ENCODE data around the gene AXIN1.
"Not testable (repeated sequence)": the region's sequence is repeated elsewhere in the genome, so short reads cannot be mapped to it uniquely, and the experiment has no call there.

AXIN1 gene

DNA sequence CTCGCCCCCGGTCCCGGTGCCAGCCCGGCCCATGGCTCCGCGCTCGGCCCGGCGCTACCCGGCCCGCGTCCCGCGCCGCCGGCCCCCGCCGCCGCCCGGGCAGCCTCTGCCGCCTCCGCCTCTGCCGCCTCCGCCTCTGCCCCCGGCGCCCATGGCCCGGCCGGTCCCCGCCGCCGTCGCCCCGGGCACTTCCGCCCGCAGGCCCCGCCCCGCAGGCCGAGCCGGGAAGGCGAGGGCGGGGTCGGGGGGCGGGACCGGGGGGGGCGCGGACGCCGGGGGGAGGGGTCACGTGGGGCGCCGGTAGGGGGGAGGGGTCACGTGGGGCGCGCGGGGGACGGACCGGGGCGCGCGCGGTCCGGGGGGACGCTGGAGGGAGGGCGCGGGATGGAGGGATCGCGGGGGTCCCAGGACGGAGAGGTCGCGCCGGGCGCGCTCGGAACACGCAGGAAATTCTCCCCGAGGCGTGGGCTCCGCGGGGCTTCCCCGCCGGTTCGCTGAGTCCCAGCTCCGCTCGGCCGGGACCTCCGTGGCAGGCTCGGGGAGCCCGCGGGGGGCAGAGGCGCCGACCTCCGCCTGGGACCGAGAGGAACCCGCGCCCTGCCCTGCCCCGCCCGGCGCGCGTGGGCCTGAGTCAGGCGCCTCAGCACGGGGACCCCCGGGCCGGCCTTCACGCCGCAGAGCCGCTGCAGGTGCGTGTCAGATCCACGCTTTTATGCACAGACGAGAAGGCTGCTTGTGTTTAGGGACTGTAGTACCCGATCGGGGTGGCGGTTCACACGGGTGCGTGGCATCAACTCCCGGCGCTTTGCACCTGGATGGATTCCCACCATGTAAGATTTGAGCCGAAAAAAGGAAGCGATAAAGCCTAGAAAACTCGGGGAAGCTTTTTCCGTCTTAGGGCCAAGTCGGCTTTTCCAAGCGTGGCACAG, 29.5 kb upstream of the AXIN1 start, which contains the start of gene PGAP6:
Gene PGAP6 (minus strand): TSS at position 190 of the 929 bp plus-strand sequence. CDS start 157 bp downstream, at position 33.
- peak; percentile 95 for DNase-seq (ENCODE audit: insufficient read length, low spot score)
- peak; percentile 57 for FAIRE-seq

DNA sequence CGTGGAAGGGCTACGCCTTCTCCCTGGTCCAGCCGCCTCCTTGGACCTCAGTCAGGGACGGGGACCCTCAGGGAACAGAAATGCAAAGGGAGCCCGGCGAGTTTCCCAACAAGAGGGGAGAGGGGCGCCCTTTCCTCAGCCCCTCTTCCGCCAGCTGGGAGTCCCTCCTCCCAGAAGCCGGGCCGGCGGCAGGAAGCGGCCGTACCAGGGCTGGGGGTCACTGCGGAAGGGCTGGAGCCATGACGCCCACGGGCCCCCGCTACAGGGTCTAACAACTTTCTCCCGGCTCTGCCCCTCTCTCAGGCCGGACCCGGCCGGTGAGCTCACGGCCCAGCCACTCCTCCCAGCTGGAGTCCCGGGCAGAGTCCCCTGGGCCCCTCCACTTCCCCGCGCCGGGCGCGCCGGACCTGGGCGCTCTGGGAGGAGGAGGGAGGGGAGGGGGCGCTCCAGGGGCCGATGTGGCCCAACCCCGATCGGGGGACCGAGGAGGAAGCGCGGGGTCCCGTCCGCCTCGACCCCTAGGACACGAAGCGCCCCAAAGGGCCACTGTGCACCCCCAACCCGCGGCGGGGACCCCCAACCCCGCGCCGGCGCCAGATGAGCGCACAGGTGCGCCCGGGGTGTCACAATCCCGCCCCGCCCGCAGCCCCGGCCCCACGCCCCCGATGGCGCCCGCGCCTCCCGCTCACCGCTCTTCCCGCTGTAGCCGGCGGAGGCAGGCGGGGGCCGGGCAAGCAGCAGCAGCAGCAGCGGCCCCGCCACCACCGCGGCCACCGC, 28.7 kb upstream of the AXIN1 start:
- no peak for FAIRE-seq
- no peak for DNase-seq (ENCODE audit: insufficient read length, low spot score)

DNA sequence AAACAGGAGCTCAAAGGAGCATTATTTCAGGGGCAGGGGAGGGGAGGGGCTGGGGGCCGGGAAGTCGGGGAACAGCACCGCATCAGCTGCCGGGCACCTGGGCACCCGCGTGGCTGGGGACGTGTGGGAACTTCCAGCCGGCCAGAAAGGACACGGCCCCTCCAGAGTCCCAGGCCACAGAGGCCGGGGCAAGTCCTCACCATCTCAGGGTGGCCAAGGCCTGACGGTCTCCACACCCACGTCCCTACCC, 28.2 kb upstream of the AXIN1 start:
- DNase-seq (ENCODE audit: insufficient read length, low spot score), result no peak
- FAIRE-seq, result no peak

DNA sequence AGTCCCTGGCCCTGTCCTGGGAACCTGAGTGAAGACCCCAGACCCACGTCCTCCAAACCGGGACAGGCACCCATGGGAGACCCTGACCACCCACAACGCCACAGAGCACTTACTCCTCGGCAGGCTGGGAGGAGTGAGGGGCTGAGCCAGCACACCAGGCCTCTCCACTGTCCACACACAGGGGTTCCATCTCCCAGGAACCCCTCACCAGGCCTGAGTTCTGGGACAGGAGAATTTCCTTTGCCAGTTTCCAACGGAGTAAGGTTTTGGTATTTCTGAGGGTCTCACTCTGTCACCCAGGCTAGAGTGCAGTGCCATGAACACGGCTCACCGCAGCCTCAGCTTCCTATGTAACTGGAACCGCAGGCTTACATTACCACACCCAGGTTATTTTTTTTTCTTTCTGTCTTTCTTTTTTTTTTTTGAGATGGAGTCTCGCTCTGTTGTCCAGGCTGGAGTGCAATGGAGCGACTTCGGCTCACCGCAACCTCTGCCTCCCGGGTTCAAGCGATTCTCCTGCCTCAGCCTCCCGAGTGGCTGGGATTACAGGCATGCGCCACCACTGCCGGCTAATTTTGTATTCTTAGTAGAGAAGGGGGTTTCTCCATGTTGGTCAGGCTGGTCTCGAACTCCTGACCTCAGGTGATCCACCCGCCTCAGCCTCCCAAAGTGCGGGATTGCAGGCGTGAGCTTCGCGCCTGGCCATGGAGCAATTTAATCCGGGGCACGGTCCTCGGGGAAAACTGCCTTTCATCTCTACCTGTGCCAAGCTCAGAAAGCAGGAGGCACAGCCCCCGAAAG, 27.6 kb upstream of the AXIN1 start:
- FAIRE-seq (no peak), DNase-seq (ENCODE audit: insufficient read length, low spot score) (no peak)

DNA sequence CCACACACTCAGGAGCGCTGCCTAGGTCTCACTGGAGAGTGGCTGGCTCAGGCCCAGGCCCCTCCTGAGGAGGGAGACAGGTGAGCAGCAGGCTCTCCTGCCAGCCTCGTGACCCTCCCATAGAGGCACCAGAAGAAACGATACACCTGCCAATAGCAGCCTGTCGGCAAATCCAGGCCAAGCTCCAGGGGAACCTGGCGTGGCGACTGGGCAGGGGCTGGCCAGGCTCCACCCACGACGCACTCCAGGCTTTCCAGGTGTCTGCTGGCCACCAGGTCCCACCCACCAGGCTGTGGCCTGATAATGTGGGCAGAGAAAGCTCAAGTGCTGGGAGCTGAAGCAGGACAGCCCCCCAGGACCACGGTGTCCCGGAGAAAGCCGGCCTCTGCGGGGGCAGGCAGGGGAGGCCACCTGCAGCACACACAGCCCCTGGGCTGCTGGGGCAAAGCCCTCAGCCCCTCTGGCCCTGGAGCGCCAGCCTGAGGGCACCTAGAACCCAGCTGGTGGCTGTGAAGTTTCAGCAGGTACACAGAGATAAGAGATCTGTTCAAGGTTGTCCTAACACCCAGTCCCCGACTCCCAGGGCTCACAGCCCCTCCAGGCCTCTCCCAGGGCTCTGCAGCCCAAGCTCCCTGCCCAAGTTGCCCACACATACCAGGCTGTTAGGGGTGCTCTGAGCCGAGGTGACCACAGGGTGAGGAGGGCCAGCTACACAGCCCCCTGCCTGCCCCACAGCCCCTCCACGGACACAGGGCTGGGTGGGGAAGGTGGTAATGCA, 26.8 kb upstream of the AXIN1 start:
- FAIRE-seq (no peak), DNase-seq (ENCODE audit: insufficient read length, low spot score) (no peak)

DNA sequence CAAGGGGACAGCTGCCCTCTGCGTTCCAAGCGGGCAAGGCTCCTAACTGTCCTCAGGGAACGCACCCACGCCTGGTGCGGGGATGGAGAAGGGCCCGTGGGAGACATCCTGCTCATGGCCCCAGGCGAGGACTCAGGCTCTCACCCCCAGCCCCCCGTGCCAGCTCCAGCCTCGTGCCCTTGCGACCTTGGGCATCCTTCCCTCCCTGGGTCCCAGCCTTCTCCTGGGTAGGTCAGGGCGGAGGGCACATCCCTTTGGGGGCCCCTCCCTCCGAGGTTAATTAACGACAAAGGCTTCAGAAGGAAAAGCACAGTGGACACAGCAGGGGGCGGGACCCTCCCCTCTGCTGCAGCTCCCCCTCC, 26.3 kb upstream of the AXIN1 start:
- DNase-seq (ENCODE audit: insufficient read length, low spot score) (no peak), FAIRE-seq (no peak)

DNA sequence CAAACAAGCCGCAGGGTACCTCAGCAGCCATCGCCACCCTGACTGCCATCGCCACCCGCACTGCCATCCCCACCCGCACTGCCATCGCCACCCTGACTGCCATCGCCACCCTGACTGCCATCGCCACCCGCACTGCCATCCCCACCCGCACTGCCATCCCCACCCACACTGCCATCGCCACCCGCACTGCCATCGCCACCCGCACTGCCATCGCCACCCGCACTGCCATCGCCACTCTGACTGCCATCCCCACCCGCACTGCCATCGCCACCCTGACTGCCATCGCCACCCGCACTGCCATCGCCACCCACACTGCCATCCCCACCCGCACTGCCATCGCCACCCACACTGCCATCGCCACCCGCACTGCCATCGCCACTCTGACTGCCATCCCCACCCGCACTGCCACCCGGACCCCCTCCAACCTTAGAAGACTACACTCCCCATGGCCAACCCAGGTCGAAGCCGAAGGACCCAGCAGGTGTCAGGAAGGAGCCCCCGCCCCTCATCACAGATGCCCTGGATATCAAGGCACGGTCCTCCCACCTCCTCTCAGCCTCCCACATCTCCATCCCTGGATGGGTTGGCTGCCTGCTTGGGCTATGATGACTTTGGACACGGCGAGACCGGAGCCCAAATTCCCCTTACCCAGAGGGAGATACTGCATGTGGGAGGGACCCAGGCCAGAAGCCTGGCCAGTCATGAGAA, 25.7 kb upstream of the AXIN1 start:
- FAIRE-seq; DNase-seq (ENCODE audit: insufficient read length, low spot score): not testable (repeated sequence)

DNA sequence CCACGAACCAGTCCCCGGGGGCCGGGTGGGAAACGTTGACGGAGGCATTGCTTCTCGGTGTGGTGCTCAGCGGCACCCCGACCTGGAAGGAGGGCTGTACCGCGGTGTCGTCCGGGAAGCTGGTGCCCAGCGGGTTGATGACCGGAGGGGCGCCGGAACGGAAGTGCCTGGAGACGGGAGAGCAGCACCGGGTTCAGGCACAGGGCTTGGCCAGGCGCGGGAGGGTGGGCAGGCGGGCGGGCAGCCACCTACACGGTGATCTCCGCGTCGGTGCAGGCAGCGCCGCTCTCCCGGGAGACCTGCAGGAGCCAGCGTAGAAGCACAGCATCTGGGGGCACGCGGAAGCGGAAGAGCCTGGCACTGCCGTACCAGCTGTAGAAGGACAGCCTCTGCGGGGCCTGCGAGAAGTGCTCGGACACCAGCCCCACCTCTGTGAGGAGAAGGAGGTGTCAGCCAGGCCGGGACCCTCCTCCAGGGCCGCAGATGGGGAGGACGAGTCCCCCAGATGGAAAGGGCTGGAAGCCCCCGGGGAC, 25.0 kb upstream of the AXIN1 start:
- DNase-seq (ENCODE audit: insufficient read length, low spot score) (no peak), FAIRE-seq (no peak)

DNA sequence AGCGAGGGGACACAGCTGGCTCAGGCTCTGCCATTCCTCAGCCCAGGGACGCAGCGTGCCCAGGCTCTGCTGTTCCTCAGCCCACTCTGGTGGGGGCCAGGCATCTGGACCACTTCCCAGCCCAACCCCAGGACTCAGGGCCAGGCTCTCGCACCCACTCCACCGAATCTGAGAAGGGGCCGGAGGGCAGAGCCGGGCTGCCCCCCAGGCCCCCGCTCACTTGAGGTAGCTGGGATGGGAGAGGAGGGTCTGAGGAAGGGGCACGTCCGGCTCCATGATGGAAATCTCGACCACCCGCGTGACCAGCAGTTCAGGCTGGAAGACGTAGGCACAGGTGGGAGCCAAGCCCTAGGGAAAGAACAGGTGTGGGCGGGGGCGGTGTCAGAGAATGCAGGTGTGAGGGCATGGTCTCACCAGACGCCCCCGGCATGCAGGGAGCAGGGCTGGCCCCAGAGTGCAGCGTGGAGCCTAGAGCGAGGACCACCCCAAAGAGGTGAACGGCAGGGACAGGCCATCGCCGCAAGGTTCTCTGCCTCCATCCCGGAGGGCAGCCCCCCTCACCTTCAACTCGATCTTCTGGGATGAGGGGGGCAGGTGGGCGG, 24.4 kb upstream of the AXIN1 start:
- no peak for FAIRE-seq
- no peak for DNase-seq (ENCODE audit: insufficient read length, low spot score)

DNA sequence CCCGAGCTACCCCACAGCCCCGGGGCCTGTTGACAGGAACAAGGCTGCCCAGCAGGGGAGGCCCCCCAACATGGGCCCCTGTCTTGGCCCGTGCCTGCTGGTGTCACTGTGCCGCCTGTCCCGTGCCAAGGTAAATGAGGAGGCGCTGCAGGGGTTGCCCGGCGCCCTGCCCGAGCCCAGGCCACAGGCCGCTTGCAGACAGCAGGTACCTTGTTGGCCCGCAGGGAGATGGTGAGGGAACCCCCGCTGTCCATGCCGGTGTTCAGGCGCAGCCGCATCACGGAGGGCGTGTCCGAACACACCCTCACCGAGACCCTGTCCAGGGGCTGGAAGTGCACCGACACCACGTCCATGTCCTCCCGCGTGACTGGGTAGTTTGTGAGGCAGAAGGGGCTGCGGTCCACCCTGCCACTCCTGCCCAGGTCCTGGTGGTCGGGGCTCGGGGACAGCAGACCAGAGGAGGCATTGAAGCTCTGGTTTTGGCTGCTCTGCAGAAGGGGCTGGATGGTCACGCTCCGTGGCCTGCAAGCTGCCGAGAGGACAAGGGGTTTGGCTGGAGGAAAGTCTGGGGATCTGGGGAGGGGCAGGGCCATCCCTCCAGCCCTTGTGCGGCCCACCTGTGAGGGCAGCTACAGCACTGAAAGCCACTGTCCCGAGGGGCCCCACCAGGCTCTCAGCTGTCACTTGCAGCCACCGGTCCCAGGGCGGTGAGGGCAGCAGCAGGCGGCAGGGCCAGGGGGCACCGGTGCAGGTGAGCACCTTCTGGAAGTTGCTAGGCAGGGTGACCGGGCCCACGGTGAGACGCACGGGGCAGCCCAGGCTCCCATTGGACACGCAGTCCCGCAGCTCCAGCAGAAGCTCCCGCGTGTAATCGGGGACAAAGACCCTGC, 23.6 kb upstream of the AXIN1 start:
- FAIRE-seq (no peak), DNase-seq (ENCODE audit: insufficient read length, low spot score) (no peak)

DNA sequence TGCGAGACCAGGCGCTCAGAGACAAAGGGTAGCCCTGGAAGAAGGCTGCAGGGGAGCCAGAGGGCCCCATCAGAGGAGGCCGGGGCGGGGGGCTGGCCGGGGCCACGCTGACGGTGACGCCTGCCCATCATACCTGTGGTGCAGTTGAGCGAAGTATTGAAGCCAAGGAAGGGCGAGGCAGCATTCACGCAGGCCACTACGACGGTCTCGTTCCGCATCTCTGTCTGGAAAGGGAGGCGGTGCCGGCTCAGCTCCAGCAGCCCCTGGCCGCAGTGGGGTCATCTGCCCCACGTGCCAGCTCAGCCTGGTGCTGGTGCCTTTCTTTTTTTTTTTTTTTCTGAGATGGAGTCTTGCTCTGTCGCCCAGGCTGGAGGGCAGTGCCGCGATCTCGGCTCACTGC, 22.7 kb upstream of the AXIN1 start:
- no peak for DNase-seq (ENCODE audit: insufficient read length, low spot score)
- no peak for FAIRE-seq

DNA sequence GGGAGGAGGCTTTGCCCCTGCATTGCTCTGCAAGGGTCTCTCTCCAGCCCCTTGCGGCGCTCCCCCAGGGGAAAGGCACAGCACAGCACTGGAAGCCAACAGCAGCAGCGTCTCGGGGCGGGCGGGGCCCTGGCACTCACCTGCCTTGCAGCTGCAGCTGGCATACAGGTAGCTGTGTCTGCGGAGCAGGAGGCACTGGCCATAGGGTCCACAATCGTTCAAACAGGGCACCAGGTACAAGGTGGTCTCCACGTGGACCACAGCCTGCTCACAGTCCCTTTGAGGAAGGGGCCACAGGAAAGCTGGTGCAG, 22.0 kb upstream of the AXIN1 start:
- no peak for DNase-seq (ENCODE audit: insufficient read length, low spot score)
- no peak for FAIRE-seq

DNA sequence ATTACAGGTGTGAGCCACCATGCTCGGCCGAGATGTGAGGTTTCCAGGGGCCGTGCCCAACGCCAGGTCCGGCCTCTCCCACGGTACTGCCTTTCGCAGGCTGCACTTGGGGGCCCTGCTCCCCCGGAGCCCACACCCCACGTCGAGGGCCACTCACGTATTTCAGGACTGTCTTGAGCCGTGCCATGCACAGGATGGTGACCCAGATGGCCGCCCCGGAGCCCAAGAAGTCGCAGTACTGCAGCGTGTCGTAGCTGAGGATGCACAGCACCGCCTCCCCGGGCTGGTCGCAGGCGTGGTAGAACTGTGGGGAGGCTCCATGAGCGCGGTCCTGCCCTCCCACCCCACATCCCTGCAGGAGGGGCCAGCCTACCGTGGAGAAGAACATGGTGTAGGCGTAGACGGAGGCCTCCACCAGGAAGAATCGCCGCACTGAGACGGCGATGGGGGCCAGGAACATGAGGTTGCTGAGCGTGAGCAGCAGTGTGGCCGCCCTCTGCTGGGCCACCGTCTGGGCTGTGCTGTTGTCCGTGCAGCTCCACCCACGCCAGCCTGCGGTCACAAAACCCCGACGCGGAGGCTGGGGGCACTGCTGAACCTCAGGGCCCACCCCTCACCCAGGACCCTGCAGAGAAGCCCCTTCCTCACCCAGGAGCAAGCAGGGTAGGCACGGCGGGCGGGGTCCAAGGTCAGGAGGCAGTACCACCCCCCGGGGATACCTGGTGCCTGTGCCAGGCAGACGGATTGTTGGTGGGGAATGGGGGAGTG, 21.5 kb upstream of the AXIN1 start:
- no peak for FAIRE-seq
- no peak for DNase-seq (ENCODE audit: insufficient read length, low spot score)

DNA sequence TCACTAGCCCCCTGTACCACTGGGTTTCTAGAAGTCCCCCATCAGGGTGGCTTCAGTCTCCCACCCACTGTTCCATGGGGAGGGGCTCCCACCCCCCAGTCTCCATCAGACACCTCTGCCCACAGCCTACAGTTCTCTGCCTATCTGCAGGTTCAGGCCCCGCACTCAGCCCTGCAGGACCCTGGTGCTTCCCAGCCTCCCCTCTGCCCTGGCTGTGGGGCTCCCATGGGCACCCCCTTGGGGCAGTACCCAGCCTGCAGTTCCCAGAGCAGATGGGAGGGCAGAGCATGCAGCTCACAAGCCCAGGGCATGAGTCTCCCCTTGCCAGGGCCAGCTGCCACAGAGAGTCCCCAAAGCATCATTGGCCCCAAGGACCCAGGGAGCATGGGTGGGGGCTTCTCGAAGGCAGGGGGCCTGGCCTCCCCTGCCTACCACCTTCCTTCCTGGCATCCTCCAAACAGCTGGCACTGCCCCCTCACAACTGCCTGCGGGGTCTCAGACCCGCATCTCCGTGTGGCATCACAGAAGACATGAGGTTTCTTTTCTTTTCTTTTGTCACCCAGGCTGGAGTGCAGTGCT, 20.6 kb upstream of the AXIN1 start:
- no peak for DNase-seq (ENCODE audit: insufficient read length, low spot score)
- no peak for FAIRE-seq

DNA sequence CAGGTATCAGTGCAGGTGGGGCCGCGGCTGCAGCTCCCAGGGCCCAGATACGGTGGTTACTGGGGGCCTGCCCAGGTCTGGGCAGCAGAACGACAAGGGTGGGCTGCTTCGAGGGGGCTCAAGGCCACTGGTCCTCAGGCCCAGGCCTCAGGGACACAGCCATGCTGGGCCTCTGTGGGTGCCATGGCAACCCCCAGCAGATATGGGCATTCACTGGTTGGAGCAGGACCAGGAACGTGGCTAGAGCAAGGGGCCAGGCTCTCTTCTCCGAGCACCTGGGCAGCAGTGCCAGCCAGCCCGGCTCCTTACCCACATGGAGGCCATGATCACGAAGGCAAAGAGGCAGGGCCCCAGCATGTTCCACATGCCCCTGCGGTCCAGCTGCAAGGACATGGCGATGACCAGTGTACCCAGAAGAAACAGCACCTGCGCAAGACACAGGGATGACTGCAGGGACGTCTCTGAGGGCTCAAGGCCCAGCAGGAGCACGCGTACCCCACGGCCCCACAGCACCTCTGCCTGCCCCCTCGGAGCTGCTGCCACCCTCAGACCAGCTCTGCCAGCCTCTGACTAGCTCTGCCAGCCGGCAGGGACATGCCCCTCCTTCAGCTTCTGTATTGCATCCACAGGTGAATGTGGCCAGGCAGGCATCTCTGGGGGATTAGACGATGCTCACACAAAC, 19.9 kb upstream of the AXIN1 start:
- no peak for DNase-seq (ENCODE audit: insufficient read length, low spot score)
- no peak for FAIRE-seq

DNA sequence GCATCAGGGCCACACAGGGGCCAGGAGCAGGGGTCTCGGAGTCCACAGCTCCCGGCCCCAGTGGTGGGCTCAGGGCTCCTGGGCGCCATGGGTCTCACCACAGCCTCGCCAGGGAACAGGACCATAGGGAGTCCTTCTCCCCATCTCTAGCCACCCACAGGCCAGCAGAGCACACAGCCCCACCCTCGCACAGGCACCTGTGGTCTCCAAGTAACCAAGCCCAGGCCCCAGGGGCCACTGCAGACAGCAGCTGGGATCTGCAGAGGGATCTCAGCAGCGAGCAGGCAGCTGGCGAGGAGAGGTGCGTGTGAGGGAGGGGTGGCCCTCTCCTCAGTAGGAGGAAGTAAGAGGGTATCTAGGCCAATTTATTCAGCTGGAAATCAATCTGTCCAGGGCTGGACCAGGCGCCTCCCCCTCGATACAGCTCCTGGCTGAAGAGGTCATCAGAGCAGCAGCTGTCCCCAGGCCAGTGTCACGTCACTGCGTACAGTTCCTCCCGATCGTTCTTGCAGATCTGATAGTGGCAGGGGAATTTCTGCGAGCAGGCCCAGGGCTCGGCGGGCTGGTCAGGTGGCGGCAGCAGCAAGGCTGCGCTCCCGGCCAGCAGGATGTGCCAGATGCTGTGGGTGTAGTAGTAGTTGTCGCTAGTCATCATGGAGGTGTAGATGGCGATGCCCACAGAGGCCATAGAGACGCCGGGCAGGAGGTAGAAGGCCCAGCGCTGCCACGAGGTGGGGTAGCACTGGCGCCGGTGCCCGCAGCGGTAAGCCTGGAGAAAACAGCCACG, 19.2 kb upstream of the AXIN1 start:
- no peak for DNase-seq (ENCODE audit: insufficient read length, low spot score)
- no peak for FAIRE-seq
